SK-N-SH (cell line): ENCODE measurements around the gene MIP.
"Not testable (repeated sequence)": the region's sequence is repeated elsewhere in the genome, so short reads cannot be mapped to it uniquely, and the experiment has no call there.

Source experiments
- ELF1 ChIP-seq: IDR thresholded peaks from 2 replicates; pipeline ENCODE4 v1.4.0; 2012
- TF ChIP-seq, protein P1 (sequence below): IDR thresholded peaks from 2 replicates; pipeline ENCODE4 v1.6.1; 2012; ENCODE audit warnings: mild to moderate bottlenecking, low read depth, low read length, moderate library complexity
- TF ChIP-seq, protein P2 (sequence below): fragments of 150-350 bp; IDR thresholded peaks from 2 replicates; pipeline ENCODE4 v1.6.1; 2017; ENCODE audit warnings: antibody characterized with exemption, low read length, low read depth, borderline replicate concordance
- TF ChIP-seq, protein P3 (sequence below): fragments of 200-600 bp; sonication (generic); IDR thresholded peaks from 2 replicates; pipeline ENCODE4 v1.6.1; 2017; ENCODE audit warnings: antibody characterized with exemption, mild to moderate bottlenecking, moderate library complexity

DNA sequence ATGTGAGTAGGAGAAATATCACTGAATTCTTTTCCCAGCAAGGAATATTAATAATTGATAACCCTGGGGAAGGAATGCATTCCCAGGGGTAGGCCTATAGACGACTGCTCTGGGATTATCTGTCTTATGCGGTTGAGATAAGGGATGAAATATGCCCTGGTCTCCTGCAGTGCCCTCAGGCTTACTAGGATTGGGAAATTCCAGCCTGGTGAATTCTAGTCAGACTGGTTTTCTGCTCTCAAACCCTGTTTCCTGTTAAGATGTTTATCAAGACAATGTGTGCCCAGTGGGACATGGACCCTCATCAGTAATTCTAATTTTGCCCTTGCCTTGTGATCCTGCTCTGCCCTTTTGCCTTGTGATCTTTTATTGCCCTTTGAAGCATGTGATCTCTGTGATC, 11.2 kb downstream of the MIP start:
- TF ChIP-seq, protein P1, sequence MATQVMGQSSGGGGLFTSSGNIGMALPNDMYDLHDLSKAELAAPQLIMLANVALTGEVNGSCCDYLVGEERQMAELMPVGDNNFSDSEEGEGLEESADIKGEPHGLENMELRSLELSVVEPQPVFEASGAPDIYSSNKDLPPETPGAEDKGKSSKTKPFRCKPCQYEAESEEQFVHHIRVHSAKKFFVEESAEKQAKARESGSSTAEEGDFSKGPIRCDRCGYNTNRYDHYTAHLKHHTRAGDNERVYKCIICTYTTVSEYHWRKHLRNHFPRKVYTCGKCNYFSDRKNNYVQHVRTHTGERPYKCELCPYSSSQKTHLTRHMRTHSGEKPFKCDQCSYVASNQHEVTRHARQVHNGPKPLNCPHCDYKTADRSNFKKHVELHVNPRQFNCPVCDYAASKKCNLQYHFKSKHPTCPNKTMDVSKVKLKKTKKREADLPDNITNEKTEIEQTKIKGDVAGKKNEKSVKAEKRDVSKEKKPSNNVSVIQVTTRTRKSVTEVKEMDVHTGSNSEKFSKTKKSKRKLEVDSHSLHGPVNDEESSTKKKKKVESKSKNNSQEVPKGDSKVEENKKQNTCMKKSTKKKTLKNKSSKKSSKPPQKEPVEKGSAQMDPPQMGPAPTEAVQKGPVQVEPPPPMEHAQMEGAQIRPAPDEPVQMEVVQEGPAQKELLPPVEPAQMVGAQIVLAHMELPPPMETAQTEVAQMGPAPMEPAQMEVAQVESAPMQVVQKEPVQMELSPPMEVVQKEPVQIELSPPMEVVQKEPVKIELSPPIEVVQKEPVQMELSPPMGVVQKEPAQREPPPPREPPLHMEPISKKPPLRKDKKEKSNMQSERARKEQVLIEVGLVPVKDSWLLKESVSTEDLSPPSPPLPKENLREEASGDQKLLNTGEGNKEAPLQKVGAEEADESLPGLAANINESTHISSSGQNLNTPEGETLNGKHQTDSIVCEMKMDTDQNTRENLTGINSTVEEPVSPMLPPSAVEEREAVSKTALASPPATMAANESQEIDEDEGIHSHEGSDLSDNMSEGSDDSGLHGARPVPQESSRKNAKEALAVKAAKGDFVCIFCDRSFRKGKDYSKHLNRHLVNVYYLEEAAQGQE = not testable (repeated sequence)
- TF ChIP-seq ELF1 = not testable (repeated sequence)
- TF ChIP-seq, protein P2, sequence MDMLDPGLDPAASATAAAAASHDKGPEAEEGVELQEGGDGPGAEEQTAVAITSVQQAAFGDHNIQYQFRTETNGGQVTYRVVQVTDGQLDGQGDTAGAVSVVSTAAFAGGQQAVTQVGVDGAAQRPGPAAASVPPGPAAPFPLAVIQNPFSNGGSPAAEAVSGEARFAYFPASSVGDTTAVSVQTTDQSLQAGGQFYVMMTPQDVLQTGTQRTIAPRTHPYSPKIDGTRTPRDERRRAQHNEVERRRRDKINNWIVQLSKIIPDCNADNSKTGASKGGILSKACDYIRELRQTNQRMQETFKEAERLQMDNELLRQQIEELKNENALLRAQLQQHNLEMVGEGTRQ = not testable (repeated sequence)
- TF ChIP-seq, protein P3, sequence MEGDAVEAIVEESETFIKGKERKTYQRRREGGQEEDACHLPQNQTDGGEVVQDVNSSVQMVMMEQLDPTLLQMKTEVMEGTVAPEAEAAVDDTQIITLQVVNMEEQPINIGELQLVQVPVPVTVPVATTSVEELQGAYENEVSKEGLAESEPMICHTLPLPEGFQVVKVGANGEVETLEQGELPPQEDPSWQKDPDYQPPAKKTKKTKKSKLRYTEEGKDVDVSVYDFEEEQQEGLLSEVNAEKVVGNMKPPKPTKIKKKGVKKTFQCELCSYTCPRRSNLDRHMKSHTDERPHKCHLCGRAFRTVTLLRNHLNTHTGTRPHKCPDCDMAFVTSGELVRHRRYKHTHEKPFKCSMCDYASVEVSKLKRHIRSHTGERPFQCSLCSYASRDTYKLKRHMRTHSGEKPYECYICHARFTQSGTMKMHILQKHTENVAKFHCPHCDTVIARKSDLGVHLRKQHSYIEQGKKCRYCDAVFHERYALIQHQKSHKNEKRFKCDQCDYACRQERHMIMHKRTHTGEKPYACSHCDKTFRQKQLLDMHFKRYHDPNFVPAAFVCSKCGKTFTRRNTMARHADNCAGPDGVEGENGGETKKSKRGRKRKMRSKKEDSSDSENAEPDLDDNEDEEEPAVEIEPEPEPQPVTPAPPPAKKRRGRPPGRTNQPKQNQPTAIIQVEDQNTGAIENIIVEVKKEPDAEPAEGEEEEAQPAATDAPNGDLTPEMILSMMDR = not testable (repeated sequence)
